Stimulated activated CD4-positive, alpha-beta T cell treated with anti-CD3 and anti-CD28 coated beads, Interleukin-12 subunit alpha, Interleukin-12 subunit beta, amount 100 ng/mL, for 4 hours (primary cell): ENCODE results near the gene FHIT.

Source experiments
- DNase-seq: peaks from one replicate; pipeline ENCODE4 v3.0.0-alpha.2; 2020

The FHIT gene

DNA sequence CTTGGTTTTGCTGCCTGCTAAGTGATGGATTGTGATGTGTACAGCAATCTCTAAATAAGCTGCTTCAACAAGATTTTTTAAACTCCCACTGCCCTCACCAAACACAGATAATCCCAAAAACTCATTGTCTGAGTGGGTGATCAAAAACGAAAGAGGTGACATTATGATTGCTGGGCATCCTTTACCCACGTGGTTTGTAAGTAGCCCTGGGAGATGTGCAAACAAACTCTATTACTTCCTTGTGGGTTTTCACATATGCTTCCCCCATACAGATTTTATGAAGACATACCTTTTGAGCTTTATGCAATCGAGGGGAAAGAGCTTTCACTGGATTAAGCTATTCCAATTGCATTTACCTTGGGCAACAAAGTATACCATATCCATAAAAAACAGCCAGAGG, 1000.4 kb downstream of the FHIT start:
- no peak for DNase-seq

DNA sequence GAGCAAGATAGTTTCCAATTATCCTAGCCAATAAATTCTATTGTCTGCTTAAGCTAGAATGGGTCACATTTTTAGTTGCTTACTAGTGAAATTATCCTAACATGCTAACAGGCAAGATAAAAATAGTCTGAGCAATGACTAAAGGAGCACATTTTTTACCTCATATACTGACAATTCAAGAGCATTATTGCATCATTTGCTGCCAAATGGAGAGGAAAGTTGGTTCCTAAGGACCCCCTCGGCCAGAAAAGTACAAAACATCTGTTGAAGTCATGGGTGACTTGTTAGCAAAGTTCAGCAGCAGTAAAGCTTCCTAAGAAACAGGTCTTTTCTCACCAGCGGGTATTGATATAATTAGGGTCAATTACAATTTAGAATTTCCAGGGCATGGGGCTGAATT, 1001.0 kb downstream of the FHIT start:
- DNase-seq, result no peak

DNA sequence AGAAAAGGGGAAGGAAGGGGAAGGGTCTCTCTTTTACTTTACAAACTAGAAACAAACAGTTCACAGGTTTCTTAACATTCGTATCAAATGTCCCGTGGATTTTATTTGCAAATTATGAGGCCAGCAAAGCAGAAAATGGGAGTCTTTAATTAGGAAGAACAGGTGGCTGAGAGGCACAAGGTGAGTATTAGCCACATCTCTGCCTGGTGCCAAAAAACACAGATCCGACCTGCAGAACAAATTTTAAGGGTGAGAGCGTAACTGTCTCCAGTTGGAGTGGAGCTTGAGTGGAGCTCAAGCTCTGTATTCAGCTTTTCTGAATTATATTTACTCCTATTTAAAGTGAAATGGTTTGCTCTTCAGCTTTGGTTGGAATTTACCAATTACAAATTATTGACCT, 1004.9 kb downstream of the FHIT start:
- no peak for DNase-seq

GRCh38 chr3:60243456-60243855, 1007.8 kb downstream of the FHIT start:
- no peak for DNase-seq

- DNase-seq, result no peak
Observed at GRCh38 chr3:60240492-60240891, 1010.8 kb downstream of the FHIT start.

- no peak for DNase-seq
Observed at GRCh38 chr3:60238550-60238949, 1012.7 kb downstream of the FHIT start.

GRCh38 chr3:60229502-60229901, 1021.8 kb downstream of the FHIT start:
- no peak for DNase-seq

GRCh38 chr3:60228823-60229222, 1022.4 kb downstream of the FHIT start:
- DNase-seq, result no peak

GRCh38 chr3:60226912-60227311, 1024.3 kb downstream of the FHIT start:
- no peak for DNase-seq

DNA sequence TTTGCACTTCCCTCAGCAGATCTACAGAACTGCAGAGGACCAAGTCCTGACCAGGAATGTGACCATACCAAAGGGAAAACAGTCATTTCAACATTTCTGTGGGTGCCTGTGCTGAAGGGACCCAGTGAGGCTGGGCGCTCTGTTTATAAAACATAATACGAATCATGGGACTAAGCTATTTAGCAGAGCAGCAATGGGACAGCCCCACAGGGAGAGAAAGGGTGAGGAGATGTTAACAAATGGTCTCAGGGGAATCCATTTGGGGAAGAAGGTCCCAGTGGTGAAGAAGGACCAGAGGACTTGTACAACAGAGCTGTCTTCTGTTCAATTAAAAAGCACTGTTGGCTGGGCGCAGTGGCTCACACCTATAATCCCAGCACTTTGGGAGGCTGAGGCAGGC, 1025.4 kb downstream of the FHIT start:
- no peak for DNase-seq

DNA sequence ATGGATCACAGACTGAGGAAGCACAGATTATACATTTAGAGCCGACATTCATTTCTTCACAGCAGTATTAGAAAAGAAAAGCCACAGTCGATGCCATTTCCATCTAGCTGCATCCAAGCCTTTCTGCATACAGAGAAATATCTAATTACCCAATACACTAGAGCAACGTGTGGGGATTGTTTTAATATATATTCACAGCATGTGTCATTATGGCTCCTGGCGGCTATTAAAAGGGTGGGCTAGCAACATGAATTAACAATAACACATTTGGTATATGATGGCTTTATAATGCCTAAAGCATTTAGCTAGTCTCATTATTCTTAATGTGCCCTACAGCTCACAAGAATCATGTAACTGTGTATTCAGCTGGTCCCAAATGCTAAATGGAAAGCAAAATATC, 1030.5 kb downstream of the FHIT start:
- no peak for DNase-seq

DNA sequence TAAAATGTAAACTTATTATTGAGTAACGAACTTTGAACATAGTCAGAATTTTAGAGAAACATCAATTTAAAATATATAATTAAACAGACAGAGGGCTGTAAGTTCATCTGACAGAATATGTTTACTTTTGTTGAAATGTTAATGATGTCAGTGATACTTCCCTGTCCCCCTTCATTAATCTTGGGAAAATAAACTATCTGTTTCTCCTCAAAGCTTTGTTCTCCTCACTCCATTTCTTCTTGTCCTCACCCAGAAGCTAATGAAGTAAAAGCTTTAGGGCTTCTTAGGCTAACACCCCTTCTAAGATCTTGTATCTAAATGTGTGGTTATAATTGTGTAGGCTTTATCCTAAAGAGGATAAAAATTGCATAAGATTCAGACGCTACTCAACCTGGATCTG, 1031.8 kb downstream of the FHIT start:
- no peak for DNase-seq

DNA sequence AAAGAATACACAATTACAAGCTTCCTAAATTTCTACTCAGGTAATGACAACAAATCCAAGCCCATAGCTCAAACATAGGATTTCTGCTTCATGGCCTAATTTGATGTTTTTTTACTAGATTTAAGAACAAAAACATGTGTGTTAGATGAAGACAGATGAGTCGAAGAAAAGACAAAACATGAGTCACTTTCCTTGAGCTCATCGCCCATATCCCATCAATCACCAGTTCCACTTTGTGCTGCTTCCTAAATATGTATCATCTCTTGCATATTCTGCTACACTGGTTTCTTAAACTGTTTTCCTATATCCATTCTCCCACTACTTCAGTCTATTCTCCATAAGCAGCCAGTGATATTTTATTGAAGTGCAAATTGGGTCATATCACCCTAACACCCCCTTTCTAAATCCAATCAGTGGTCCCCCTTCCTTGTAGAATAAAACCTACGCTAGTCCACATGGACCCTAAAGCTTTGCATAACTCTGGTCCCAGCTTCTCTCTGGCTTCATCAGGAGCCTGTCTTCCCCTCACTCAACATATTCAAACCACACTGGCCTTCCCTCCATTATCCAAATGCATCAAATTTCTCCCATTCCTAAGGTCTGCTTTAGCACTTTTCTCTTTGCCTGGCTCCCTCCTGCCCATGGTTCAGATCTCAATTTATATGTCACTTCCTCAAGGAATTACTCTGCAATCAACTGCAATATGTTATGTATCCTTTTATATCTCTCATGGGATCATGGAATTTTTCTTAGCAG, 1033.9 kb downstream of the FHIT start:
- DNase-seq, result no peak

- DNase-seq, result no peak
Observed at GRCh38 chr3:60216462-60217075, 1034.7 kb downstream of the FHIT start.

DNA sequence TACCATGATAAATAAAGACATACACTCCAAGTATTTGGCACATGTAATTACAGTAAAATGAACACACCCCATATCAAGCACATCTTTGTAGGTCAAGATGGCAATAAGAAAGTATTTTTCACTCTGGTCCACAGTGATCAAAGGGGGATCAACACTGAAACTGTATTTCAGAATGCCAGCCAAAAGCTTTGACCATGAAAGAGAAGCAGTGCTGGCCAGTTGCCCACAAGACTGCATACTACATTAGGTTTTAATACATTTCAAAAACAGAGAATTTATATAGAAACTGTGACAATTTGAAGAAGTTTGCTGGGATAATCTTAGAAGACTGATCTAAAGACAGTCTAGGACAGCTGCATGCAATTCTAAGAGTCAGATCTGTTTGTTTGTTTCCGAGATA, 1035.3 kb downstream of the FHIT start:
- no peak for DNase-seq

DNA sequence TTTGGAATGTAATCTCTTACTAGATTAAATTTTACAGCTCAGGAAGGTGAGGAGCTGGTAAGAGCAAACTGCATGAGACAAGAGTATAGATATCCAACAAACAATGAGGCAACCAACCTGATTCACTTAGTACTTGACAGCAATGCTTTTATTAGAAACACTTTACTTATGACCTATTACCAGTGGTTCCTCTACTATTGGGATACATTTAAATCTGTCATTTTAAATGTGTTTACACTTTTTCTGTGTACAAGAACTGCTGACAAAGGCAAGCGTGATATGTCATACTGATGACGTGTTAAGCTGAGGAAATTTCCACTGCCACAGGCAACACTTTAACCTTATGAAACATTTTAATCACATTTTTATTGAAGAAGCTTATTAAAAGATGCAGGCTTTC, 1043.3 kb downstream of the FHIT start:
- DNase-seq, result no peak

DNA sequence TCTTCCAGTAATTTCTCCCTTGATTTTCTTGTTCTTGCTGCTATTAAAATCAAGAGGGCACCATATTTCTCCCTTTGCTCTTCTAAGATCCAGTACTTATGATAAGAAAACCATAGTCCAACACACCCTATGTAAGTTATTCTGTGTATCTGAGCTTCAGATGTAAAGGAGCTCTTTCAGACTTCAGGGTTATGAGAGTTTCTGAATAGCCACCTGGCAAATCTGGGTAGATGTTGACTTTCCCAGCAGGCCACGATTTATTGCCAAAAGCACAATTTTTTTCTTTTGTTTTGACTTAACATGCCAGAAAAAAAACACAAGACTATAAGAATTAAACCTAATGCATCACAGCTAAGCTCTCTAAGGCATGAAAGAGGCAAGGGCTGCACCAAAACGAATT, 1045.0 kb downstream of the FHIT start:
- no peak for DNase-seq

DNA sequence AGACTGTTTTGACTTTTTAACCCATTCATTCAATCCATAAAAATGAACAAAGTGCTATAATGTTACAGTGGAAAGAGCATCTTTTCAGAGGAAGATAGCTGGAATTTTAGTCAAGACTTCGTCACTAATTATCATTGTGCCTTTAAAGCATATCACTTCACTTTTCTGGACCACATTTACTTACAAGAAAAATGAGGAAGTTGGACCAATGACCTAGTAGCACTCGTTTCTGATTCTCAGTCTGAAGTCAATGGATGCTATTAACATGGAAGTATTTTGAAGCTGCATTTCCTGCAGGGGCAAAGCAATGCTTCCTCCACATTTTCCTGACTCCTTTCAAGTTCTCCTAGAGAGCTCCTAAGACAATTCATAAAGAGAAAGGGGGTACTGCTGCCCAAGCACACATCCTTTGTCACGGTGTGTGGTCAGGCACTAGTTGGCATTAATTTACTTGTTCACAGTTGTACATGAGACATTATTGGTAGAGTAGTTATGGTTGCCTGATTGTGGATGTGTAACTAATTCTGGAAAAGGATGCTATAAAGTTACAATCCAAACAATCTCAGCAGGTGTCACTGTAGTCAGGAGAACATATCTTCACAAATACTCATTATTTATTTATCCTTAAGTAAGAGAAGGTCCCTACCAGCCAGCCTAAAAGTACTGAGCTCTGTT, 1049.1 kb downstream of the FHIT start:
- DNase-seq, result no peak

GRCh38 chr3:60199306-60199705, 1051.9 kb downstream of the FHIT start:
- no peak for DNase-seq

DNA sequence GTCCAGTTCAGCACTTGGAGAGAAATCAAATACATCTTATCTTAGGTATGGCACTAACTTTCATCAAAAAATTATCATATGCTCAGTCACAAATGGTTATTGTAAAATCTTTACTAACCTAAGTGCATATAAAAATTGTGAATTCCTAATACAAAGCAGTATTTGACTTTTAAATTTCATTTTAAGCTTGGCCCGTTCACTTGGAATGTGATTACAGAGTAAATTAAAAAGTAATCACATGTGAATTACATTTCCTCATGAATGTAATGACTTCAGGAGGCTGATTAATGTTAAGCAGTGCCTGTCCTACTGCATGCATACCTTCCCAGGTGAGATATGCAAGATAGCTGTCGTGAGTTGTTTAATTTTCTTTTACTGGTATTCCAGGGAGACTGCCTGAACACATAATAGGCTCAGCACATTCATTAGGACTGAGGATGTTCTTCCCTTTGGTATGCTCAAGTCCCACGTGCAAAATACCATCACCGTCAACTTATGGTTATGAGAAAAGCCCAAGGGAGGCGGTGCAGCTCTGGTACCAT, 1053.0 kb downstream of the FHIT start:
- no peak for DNase-seq

DNA sequence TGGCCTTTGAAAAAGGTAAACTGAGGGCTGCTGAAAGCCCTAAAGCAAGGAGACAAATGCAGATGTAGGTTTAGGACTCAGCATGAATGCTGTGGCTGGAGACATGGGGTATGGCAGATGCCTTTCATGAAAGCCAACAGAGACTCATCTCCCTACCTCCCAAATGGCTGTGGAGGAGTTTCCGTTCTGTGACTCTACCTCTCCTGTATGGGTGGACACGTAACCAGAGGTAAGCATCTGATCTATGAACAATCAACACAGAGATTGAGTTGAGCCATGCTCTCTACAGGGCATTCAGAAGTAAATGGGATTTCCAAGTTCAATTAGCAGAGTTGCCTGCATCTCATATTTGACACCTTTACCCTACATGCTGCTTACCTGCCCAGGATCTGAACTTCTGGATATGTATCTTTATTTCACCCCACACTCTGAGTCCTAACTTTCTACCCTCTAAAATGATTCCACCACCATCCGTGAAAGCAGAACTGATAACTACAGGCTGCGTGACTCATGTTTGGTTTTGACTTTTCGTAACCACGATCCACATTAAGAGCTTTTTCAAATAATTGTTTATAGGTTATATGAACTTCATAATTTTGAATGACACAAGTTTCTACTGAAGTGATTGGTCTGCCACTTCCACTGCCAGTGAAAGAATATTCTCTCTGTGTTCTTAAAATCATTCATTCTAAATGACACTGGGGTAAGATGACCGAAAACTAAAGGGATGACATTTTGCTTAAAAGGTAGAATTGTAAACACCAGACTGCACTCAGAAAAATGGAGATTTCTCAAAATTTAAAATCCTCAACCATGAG, 1058.7 kb downstream of the FHIT start:
- no peak for DNase-seq

GRCh38 chr3:60190073-60190472, 1061.2 kb downstream of the FHIT start:
- DNase-seq, result no peak

DNA sequence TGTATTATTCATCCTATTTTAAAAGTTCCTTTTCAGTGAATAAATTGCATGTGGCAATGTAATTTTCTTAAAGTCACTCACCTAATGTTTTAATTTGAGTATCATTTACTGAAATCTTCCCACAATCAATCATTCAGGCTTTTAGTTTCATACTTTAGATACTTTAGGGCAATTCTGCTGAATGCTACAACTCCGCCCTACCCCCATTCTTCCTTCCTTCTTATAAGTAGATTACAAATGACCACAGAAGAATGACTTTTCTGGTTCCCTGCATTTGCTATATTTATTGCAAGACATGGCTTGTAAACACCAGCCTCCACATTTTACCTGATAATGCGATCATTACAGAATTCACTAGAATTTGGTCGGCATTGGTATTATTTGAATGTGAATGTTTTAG, 1061.9 kb downstream of the FHIT start:
- no peak for DNase-seq
